Parathyroid adenoma (tissue), 2 donors: ENCODE results near the gene LNPK.
A peak's percentile ranks its signal among the peaks of the same experiment; 100 is the strongest.

Source experiments
- H2AFZ ChIP-seq: fragments of 300-600 bp; sonication (generic); one replicate; pipeline ENCODE4 v1.7.0; 2017; ENCODE audit warnings: antibody characterized with exemption, mild to moderate bottlenecking
- H3K27ac ChIP-seq: fragments of 300-600 bp; sonication (generic); one replicate; pipeline ENCODE4 v1.7.0; 2017
- H3K27me3 ChIP-seq: fragments of 300-600 bp; sonication (generic); one replicate; pipeline ENCODE4 v1.7.0; 2017; ENCODE audit warnings: low read length; ENCODE audit not compliant: control insufficient read depth, insufficient read depth
- H3K36me3 ChIP-seq: fragments of 300-600 bp; sonication (generic); one replicate; pipeline ENCODE4 v1.7.0; 2017; ENCODE audit warnings: low read length; ENCODE audit not compliant: control insufficient read depth, insufficient read depth
- H3K4me1 ChIP-seq: fragments of 300-600 bp; sonication (generic); one replicate; pipeline ENCODE4 v1.7.0; 2017; ENCODE audit warnings: control low read depth
- H3K4me2 ChIP-seq: fragments of 300-600 bp; sonication (generic); one replicate; pipeline ENCODE4 v1.7.0; 2017; ENCODE audit warnings: low read length
- H3K4me3 ChIP-seq: fragments of 300-600 bp; sonication (generic); one replicate; pipeline ENCODE4 v1.7.0; 2017; ENCODE audit warnings: low read depth, low read length
- H3K79me2 ChIP-seq: fragments of 300-600 bp; sonication (generic); one replicate; pipeline ENCODE4 v1.7.0; 2017; ENCODE audit warnings: control low read depth
- H3K9ac ChIP-seq: fragments of 300-600 bp; sonication (generic); one replicate; pipeline ENCODE4 v1.7.0; 2017; ENCODE audit warnings: mild to moderate bottlenecking
- H3K9me3 ChIP-seq: fragments of 300-600 bp; sonication (generic); one replicate; pipeline ENCODE4 v1.7.0; 2017; ENCODE audit warnings: low read length; ENCODE audit not compliant: control insufficient read depth
- TF ChIP-seq, protein P1 (sequence below): fragments of 300-600 bp; sonication (generic); IDR thresholded peaks from one replicate; pipeline ENCODE4 v1.7.0; 2017; ENCODE audit warnings: antibody characterized with exemption, mild to moderate bottlenecking
- donor health status: primary hyperparathyroidism.

The LNPK gene, protein sequence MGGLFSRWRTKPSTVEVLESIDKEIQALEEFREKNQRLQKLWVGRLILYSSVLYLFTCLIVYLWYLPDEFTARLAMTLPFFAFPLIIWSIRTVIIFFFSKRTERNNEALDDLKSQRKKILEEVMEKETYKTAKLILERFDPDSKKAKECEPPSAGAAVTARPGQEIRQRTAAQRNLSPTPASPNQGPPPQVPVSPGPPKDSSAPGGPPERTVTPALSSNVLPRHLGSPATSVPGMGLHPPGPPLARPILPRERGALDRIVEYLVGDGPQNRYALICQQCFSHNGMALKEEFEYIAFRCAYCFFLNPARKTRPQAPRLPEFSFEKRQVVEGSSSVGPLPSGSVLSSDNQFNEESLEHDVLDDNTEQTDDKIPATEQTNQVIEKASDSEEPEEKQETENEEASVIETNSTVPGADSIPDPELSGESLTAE

DNA sequence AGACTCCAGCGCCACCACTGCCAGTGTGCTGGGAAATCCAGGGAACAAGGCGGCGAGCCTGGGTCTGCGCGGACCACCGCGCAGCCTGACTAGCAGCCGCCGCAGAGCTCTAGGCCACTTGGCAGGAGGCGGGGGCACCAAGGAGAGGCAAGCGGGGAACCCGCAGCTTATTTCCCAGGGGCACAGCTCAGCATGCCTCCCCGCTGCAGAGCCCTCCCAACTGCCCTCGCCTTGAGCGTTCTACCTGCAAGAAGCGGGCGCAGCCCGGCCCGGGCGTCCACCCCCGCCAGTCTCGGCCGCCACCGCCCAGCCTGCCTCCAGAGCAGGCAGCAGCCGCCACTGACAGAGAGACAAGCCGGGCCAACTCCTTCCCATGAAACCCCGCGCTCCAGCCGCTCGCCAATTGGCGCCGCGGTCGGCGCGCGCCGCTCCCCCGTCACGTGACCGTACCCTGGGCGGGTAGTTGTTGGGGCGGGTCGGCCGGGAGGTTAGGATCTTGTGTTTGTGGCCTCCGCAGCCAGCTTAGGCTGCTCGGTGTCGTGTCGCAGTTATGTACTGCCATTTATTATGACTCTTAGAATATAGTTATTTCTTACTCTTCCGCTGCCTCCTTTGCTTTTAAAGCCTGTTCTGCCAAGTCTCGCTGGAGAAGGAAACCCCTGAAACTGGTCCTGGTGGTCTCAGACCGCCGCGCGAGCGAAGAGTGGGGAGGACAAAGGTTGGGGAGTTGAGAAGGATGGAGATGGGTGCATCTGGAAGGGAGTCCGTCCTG lies at the start of gene LNPK:
Gene LNPK, minus strand, starts transcription at position 352 of the 772 bp plus-strand sequence. CDS start 6,683 bp downstream, outside the sequence.
- Histone ChIP-seq H3K79me2 (peaks cover 6% of the 10 kb centered on the region), H3K4me3 (peak within 1 kb of the TSS; percentile 83), H3K36me3 (no peaks in the 10 kb centered on the region), H3K9ac (peak within 1 kb of the TSS; percentile 11), H3K9me3 (no peaks in the 10 kb centered on the region), H3K27ac (peak within 1 kb of the TSS; percentile 78), H3K4me1 (no peaks in the 10 kb centered on the region), H3K27me3 (no peaks in the 10 kb centered on the region), H2AFZ (peak within 1 kb of the TSS; percentile 94), H3K4me2 (peak within 1 kb of the TSS; percentile 90)
- TF ChIP-seq, protein P1, sequence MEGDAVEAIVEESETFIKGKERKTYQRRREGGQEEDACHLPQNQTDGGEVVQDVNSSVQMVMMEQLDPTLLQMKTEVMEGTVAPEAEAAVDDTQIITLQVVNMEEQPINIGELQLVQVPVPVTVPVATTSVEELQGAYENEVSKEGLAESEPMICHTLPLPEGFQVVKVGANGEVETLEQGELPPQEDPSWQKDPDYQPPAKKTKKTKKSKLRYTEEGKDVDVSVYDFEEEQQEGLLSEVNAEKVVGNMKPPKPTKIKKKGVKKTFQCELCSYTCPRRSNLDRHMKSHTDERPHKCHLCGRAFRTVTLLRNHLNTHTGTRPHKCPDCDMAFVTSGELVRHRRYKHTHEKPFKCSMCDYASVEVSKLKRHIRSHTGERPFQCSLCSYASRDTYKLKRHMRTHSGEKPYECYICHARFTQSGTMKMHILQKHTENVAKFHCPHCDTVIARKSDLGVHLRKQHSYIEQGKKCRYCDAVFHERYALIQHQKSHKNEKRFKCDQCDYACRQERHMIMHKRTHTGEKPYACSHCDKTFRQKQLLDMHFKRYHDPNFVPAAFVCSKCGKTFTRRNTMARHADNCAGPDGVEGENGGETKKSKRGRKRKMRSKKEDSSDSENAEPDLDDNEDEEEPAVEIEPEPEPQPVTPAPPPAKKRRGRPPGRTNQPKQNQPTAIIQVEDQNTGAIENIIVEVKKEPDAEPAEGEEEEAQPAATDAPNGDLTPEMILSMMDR: no peak

DNA sequence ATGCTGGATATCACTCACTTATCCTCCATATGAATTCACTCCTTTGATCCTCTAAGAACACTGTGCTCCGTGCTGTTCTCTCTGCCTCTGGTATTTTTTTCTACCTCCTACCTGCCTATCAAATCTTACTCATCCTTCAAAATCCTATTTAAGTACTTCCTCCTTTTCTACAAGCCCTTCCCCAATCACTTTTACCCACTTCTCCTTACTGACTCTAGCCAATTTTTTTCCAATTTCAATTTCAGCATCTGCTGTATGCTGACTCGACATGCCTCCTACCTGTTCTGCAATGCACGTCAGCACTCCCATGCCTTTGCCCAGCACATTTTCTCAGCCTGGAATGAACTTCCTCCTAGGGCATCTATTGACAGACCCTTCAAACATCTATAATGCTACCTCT lies 37.3 kb upstream of the LNPK start:
- Histone ChIP-seq H3K79me2 (no peaks in the 10 kb centered on the region), H3K4me1 (no peaks in the 10 kb centered on the region), H3K9me3 (no peaks in the 10 kb centered on the region), H3K9ac (no peak overlapping the region), H3K4me3 (no peak overlapping the region), H3K27me3 (no peaks in the 10 kb centered on the region), H3K27ac (no peak overlapping the region), H3K4me2 (no peak overlapping the region), H2AFZ (no peak overlapping the region), H3K36me3 (no peaks in the 10 kb centered on the region)
- TF ChIP-seq, protein P1: no peak

DNA sequence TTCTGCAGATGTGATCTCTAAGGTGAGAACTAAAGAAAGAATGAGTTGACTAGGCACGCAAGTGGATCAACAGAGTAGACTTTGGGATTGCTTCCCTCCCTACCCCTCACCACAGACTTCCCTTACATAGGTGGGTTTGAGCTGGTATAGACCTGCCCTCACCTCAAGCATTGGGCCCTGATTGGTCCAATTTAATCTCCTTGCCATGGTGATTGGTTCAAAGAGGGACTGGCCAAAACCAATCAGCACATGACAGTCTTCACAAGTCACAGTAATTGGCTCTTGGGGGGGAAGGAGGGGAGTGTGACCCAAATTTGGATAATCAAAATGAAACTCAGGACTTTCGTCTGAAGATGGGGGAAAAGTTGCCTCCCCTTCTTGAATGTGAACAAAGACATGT lies 36.6 kb upstream of the LNPK start:
- Histone ChIP-seq H3K9ac (no peak overlapping the region), H3K27me3 (no peaks in the 10 kb centered on the region), H2AFZ (no peak overlapping the region), H3K27ac (no peak overlapping the region), H3K4me3 (no peak overlapping the region), H3K79me2 (no peaks in the 10 kb centered on the region), H3K9me3 (no peaks in the 10 kb centered on the region), H3K4me2 (no peak overlapping the region), H3K4me1 (no peaks in the 10 kb centered on the region), H3K36me3 (no peaks in the 10 kb centered on the region)
- TF ChIP-seq, protein P1: no peak

DNA sequence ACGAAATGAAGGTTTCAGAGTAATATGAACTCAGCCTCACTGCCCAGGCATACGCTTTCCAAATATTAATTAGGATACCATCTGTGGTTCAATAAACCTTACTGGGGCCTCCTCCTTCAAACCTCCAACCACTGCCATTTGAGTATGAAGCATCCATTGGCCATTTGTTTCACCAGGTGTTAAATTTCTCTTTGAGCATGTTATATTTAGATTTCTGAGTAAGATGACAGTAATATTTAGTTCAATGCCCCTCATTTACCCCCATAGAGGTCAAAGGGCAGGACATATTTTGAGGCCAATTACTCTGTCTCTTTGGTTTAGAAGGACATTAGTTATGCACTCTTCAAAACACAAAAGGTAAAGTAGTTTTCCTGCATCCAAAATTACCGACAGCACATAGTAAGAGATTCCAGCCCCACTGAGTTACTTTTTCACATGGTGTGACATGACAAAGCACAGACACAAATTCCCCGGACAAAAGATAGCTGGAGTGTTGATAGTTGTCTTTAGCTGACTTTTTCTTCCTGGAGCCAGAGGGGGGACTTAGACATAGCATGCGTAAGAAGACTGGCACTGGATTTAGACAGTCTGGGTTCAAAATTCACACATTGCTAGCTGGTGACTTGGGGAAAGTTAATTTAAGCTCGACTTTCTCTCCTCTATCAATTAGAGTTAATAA lies 33.1 kb upstream of the LNPK start:
- Histone ChIP-seq H3K27ac (no peak overlapping the region), H3K9ac (no peak overlapping the region), H3K27me3 (no peaks in the 10 kb centered on the region), H3K4me1 (no peaks in the 10 kb centered on the region), H2AFZ (no peak overlapping the region), H3K9me3 (no peaks in the 10 kb centered on the region), H3K79me2 (no peaks in the 10 kb centered on the region), H3K4me3 (no peak overlapping the region), H3K4me2 (no peak overlapping the region), H3K36me3 (no peaks in the 10 kb centered on the region)
- TF ChIP-seq, protein P1: no peak
